Breast epithelium (tissue), 3 donors: ENCODE results near the gene ARHGAP45.

Source experiments
- POLR2A ChIP-seq: fragments of 450-650 bp; IDR thresholded peaks from one replicate; pipeline ENCODE4 v1.6.1; 2016; ENCODE audit warnings: antibody characterized with exemption, mild to moderate bottlenecking, moderate library complexity
- POLR2AphosphoS5 ChIP-seq, 3 donors: sonication (generic); formaldehyde crosslinking; IDR thresholded peaks; one replicate each; pipeline ENCODE4 v1.6.1; 2017; ENCODE audit warnings: antibody characterized with exemption in 3 of 3
- TF ChIP-seq, protein P1 (sequence below), 3 donors: fragments of 450-650 bp; IDR thresholded peaks; one replicate each; pipeline ENCODE4 v1.5.1; 2016 to 2017; ENCODE audit warnings: antibody characterized with exemption in 3 of 3, mild to moderate bottlenecking in 3 of 3, moderate library complexity in 3 of 3

GRCh38 chr19:1089891-1090290 lies 22.9 kb downstream of the ARHGAP45 start:
- TF ChIP-seq POLR2A, result no peak
- TF ChIP-seq, protein P1, sequence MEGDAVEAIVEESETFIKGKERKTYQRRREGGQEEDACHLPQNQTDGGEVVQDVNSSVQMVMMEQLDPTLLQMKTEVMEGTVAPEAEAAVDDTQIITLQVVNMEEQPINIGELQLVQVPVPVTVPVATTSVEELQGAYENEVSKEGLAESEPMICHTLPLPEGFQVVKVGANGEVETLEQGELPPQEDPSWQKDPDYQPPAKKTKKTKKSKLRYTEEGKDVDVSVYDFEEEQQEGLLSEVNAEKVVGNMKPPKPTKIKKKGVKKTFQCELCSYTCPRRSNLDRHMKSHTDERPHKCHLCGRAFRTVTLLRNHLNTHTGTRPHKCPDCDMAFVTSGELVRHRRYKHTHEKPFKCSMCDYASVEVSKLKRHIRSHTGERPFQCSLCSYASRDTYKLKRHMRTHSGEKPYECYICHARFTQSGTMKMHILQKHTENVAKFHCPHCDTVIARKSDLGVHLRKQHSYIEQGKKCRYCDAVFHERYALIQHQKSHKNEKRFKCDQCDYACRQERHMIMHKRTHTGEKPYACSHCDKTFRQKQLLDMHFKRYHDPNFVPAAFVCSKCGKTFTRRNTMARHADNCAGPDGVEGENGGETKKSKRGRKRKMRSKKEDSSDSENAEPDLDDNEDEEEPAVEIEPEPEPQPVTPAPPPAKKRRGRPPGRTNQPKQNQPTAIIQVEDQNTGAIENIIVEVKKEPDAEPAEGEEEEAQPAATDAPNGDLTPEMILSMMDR (IDR thresholded peaks at IDR 0.05), result no peak
- TF ChIP-seq POLR2AphosphoS5 (IDR thresholded peaks at IDR 0.05), result no peak
